ENCODE measurements around the gene IFNL2.
"Not testable (repeated sequence)": the region's sequence is repeated elsewhere in the genome, so short reads cannot be mapped to it uniquely, and the experiment has no call there.

Gene IFNL2

GRCh38 chr19:39268085-39268484 lies at the start of gene IFNL2:
Gene IFNL2 (plus strand): TSS chr19:39268396. CDS start chr19:39268569, 173 bp downstream.
- not testable (repeated sequence) for DNase-seq

- not testable (repeated sequence) for DNase-seq
These were observed 49.1 kb upstream of the IFNL2 start for GRCh38 chr19:39219108-39219507.

- no peak for DNase-seq
These were observed 44.4 kb upstream of the IFNL2 start for GRCh38 chr19:39223703-39224279.

- no peak for DNase-seq
These were observed 43.3 kb upstream of the IFNL2 start for GRCh38 chr19:39224910-39225309.

- DNase-seq, result no peak
These were observed 38.0 kb upstream of the IFNL2 start for GRCh38 chr19:39230096-39230764.

GRCh38 chr19:39232708-39233107 lies 35.5 kb upstream of the IFNL2 start:
- no peak for DNase-seq

- no peak for DNase-seq
These were observed 31.7 kb upstream of the IFNL2 start for GRCh38 chr19:39236527-39236926.

GRCh38 chr19:39237200-39238184 lies 30.7 kb upstream of the IFNL2 start:
- DNase-seq, result peak; percentile 38

- DNase-seq, result no peak
These were observed 30.0 kb upstream of the IFNL2 start for GRCh38 chr19:39238209-39238608.

- DNase-seq, result no peak
These were observed 29.3 kb upstream of the IFNL2 start for GRCh38 chr19:39238944-39239343.

- DNase-seq, result no peak
These were observed 27.8 kb upstream of the IFNL2 start for GRCh38 chr19:39240421-39240820.

GRCh38 chr19:39243741-39244140 lies 24.5 kb upstream of the IFNL2 start:
- DNase-seq, result not testable (repeated sequence)

- DNase-seq, result not testable (repeated sequence)
These were observed 23.6 kb upstream of the IFNL2 start, which contains the start of gene IFNL3 for GRCh38 chr19:39244410-39245100. Gene IFNL3 (minus strand): TSS chr19:39245006. CDS start chr19:39244967, 39 bp downstream.

- DNase-seq, result not testable (repeated sequence)
These were observed 23.0 kb upstream of the IFNL2 start for GRCh38 chr19:39245166-39245565.

- DNase-seq, result peak; percentile 52
These were observed 21.1 kb upstream of the IFNL2 start for GRCh38 chr19:39246951-39247669.

GRCh38 chr19:39247701-39248664 lies 20.2 kb upstream of the IFNL2 start:
- no peak for DNase-seq

GRCh38 chr19:39248806-39249205 lies 19.4 kb upstream of the IFNL2 start, which contains the start of gene IFNL4:
Gene IFNL4 (minus strand): TSS chr19:39248856.
- no peak for DNase-seq

GRCh38 chr19:39251081-39251480 lies 17.1 kb upstream of the IFNL2 start:
- no peak for DNase-seq

GRCh38 chr19:39251846-39252245 lies 16.4 kb upstream of the IFNL2 start:
- DNase-seq, result no peak

GRCh38 chr19:39252458-39252857 lies 15.7 kb upstream of the IFNL2 start:
- DNase-seq, result no peak
